SU-DHL-6 (cell line): ENCODE data around the gene PDE6D.

Source experiments
- H2AFZ ChIP-seq: fragments of 200-600 bp; sonication (generic); 2 replicates; pipeline ENCODE4 v1.6.1; 2014; ENCODE audit warnings: low read depth, mild to moderate bottlenecking, moderate library complexity, mixed read lengths, antibody characterized with exemption, low read length; ENCODE audit not compliant: severe bottlenecking
- H3F3A ChIP-seq: fragments of 200-600 bp; shearing (Covaris generic); 2 replicates; pipeline ENCODE4 v1.6.0; 2016; ENCODE audit warnings: antibody characterized with exemption, mild to moderate bottlenecking; ENCODE audit not compliant: insufficient read depth
- H3K27ac ChIP-seq: fragments of 200-600 bp; sonication (generic); 2 replicates; pipeline ENCODE4 v1.5.1; 2016; ENCODE audit warnings: low read depth, mild to moderate bottlenecking, low read length, moderate library complexity, mixed read lengths
- H3K27me3 ChIP-seq: fragments of 200-600 bp; sonication (generic), shearing (Covaris generic); 2 replicates; pipeline ENCODE4 v1.6.0; 2014; ENCODE audit warnings: mild to moderate bottlenecking, low read length
- H3K36me3 ChIP-seq: fragments of 200-600 bp; sonication (generic); 2 replicates; pipeline ENCODE4 v1.6.1; 2014; ENCODE audit warnings: mild to moderate bottlenecking, low read length, mixed read lengths
- H3K4me2 ChIP-seq: fragments of 300-600, 200-600 bp; shearing (Covaris generic), sonication (generic); 2 replicates; pipeline ENCODE4 v1.6.0; 2014; ENCODE audit warnings: low read length, low read depth, mild to moderate bottlenecking; ENCODE audit not compliant: poor library complexity, severe bottlenecking
- H3K4me3 ChIP-seq: fragments of 200-600 bp; sonication (generic); 2 replicates; pipeline ENCODE4 v1.5.1; 2014; ENCODE audit warnings: antibody characterized with exemption, low read length, mild to moderate bottlenecking, mixed read lengths; ENCODE audit not compliant: insufficient read depth, poor library complexity, severe bottlenecking
- H3K79me2 ChIP-seq: fragments of 200-600 bp; sonication (generic); 2 replicates; pipeline ENCODE4 v1.6.1; 2014; ENCODE audit warnings: mild to moderate bottlenecking, low read length, moderate library complexity; ENCODE audit not compliant: insufficient read depth
- H3K9ac ChIP-seq: fragments of 200-600 bp; sonication (generic); 2 replicates; pipeline ENCODE4 v1.7.0; 2014; ENCODE audit warnings: mild to moderate bottlenecking, low read length
- H3K9me2 ChIP-seq: fragments of 200-600 bp; sonication (generic); replicated peaks from 2 replicates; pipeline ENCODE4 v1.6.1; 2014; ENCODE audit warnings: low read length; ENCODE audit not compliant: insufficient read depth
- H3K9me3 ChIP-seq: fragments of 200-600 bp; sonication (generic); 2 replicates; pipeline ENCODE4 v1.6.1; 2014; ENCODE audit warnings: low read length, mixed read lengths; ENCODE audit not compliant: insufficient read depth
- H4K20me1 ChIP-seq: fragments of 200-600 bp; sonication (generic); 2 replicates; pipeline ENCODE4 v1.6.1; 2014; ENCODE audit warnings: low read depth, mild to moderate bottlenecking, antibody characterized with exemption, low read length, moderate library complexity, mixed read lengths
- EZH2phosphoT487 ChIP-seq: fragments of 200-600 bp; sonication (generic), shearing (Covaris generic); conservative IDR thresholded peaks from 2 replicates; pipeline ENCODE4 v1.6.1; 2018; ENCODE audit warnings: mild to moderate bottlenecking, antibody characterized with exemption, low read length, moderate library complexity, mixed read lengths
- TF ChIP-seq, protein P1 (sequence below): fragments of 200-600 bp; sonication (generic); IDR thresholded peaks from one replicate; pipeline ENCODE4 v1.5.1; 2017; ENCODE audit warnings: antibody characterized with exemption, mild to moderate bottlenecking, low read length, moderate library complexity; ENCODE audit not compliant: insufficient read depth, poor library complexity, severe bottlenecking

Gene PDE6D

DNA sequence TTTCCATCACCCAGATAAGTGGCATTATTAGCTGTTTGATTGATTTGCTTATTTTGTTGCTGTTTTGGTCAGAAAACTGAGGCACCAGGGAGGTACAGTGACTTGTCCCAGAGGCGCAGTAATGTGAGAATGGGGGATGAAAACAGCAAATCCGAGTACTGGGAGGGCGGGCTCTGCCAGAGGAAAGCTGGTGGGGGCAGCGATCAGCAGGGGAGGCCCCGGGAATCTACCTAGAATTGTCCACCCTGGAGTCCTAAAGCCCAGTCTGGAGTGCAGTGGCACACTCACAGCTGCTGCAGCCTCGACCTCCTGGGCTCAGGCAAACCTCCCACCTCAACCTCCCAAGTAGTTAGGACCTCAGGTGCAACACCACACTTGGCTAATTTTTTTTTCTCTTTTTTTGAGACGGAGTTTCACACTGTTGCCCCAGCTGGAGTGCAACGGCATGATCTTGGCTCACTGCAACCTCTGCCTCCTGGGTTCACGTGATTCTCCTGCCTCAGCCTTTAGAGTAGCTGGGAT, 89.8 kb downstream of the PDE6D start:
- H3K27ac ChIP-seq: no peak overlapping the region
- H3K4me3 ChIP-seq: no peak overlapping the region
- H3K9me3 ChIP-seq: no peaks in the 10 kb centered on the region
- no peak overlapping the region for H3K4me2 ChIP-seq
- TF ChIP-seq, protein P1, sequence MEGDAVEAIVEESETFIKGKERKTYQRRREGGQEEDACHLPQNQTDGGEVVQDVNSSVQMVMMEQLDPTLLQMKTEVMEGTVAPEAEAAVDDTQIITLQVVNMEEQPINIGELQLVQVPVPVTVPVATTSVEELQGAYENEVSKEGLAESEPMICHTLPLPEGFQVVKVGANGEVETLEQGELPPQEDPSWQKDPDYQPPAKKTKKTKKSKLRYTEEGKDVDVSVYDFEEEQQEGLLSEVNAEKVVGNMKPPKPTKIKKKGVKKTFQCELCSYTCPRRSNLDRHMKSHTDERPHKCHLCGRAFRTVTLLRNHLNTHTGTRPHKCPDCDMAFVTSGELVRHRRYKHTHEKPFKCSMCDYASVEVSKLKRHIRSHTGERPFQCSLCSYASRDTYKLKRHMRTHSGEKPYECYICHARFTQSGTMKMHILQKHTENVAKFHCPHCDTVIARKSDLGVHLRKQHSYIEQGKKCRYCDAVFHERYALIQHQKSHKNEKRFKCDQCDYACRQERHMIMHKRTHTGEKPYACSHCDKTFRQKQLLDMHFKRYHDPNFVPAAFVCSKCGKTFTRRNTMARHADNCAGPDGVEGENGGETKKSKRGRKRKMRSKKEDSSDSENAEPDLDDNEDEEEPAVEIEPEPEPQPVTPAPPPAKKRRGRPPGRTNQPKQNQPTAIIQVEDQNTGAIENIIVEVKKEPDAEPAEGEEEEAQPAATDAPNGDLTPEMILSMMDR: no peak
- no peaks in the 10 kb centered on the region for H4K20me1 ChIP-seq
- no peaks in the 10 kb centered on the region for H3K27me3 ChIP-seq
- H3K9ac ChIP-seq: no peak overlapping the region
- H3K9me2 ChIP-seq: no peaks in the 10 kb centered on the region
- H3F3A ChIP-seq: peaks cover 7% of the 10 kb centered on the region
- H3K79me2 ChIP-seq: peaks cover 2% of the 10 kb centered on the region; the same call in 1 of the 2 replicates
- no peak overlapping the region for H2AFZ ChIP-seq
- H3K36me3 ChIP-seq: no peaks in the 10 kb centered on the region

DNA sequence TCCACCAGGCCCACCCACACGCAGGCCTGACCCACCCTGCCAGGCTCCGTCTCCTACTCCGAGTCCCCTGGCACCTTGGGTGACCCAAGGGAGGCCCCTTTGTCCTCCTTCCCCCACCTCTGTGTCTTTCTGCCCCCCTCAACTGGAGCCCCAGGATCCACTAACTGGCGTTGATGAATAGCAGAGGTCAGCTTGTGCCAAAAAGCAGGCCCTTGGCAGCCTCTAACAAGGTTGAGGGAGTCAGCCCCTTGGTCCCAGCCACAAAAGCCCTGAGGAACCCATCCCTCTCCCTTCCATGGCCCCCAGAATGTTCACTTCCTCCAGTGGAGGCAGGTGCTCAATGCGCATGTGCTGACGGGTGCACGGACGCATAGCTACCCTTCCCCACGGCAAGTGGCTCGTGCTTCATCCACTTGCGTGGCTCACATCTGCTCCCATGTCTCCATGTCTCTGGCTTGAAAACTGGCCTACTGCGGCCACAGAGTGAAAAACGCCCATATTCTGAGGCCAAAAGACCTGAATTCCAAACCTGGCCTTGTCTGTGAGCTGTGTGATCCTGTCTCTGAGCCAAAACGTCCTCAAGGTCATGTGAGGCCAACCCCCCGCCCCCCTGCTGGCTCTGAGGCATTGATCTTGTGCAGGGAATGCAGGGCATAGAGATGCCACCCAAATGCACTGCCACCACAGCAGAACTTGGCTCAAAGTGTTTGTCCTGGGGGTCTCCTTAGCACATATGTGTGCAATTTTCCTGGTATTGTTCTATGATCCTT, 91.8 kb downstream of the PDE6D start:
- H3K27ac ChIP-seq: no peak overlapping the region
- H3K4me3 ChIP-seq: no peak overlapping the region
- H3F3A ChIP-seq: peaks cover 19% of the 10 kb centered on the region
- H3K36me3 ChIP-seq: no peaks in the 10 kb centered on the region
- no peaks in the 10 kb centered on the region for H3K27me3 ChIP-seq
- no peak overlapping the region for H3K4me2 ChIP-seq
- H3K79me2 ChIP-seq: peaks cover 21% of the 10 kb centered on the region
- no peaks in the 10 kb centered on the region for H4K20me1 ChIP-seq
- no peaks in the 10 kb centered on the region for H3K9me3 ChIP-seq
- no peak overlapping the region for H2AFZ ChIP-seq
- TF ChIP-seq EZH2phosphoT487: no peak
- TF ChIP-seq, protein P1: no peak
- no peak overlapping the region for H3K9ac ChIP-seq
- no peaks in the 10 kb centered on the region for H3K9me2 ChIP-seq

DNA sequence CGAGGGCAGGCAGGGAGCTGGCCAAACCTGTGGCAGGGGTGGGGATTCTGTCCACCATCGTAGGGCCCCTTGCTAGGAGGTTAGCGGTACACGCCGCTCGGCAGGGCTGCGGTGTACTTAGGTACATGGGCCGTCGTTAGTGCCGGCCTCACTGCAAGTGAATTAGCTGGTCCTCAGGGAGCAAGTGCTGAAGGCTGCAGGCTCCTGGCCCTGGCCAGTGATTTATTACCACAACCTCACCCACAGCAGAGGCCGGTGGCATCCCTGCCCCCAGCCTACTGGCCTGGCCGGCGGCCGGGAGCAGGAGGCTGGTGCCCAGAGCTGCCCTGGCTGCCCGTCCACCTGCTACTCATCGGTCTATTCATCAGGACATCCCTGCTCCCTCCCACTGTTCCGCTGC, 92.4 kb downstream of the PDE6D start:
- H3K36me3 ChIP-seq: no peaks in the 10 kb centered on the region
- H3K9me2 ChIP-seq: no peaks in the 10 kb centered on the region
- H3K4me3 ChIP-seq: no peak overlapping the region
- H2AFZ ChIP-seq: no peak overlapping the region
- H3K9ac ChIP-seq: no peak overlapping the region
- no peaks in the 10 kb centered on the region for H3K27me3 ChIP-seq
- H3K79me2 ChIP-seq: peaks cover 26% of the 10 kb centered on the region
- no peaks in the 10 kb centered on the region for H3K9me3 ChIP-seq
- no peak overlapping the region for H3K27ac ChIP-seq
- H4K20me1 ChIP-seq: no peaks in the 10 kb centered on the region
- no peak for TF ChIP-seq EZH2phosphoT487
- TF ChIP-seq, protein P1: no peak
- peaks cover 23% of the 10 kb centered on the region for H3F3A ChIP-seq
- no peak overlapping the region for H3K4me2 ChIP-seq
